Motor neuron (in vitro differentiated cells): ENCODE data around the gene DNAH7. TPM values are rescaled to one million over a fixed set of nuclear protein-coding genes. Genes with fewer than 3 reads are reported as not detected.

ENCODE experiments used
- ATAC-seq, 8 experiments: fragments of 200-7000 bp; cut with Tn5 transposase; replicated peaks in 6 of 8; 2 replicates each; pipeline ENCODE4 v1.8.0; 2021; ENCODE audit warnings: mild to moderate bottlenecking in 8 of 8, moderate library complexity in 8 of 8
- H3K27ac ChIP-seq, 2 donors: fragments of 250-450 bp; sonication (Bioruptor Pico); 2 replicates each; pipeline ENCODE4 v1.9.0; 2021; ENCODE audit warnings: antibody characterized with exemption in 2 of 2, mild to moderate bottlenecking in 2 of 2, moderate library complexity in 1 of 2
- H3K4me1 ChIP-seq, 2 donors: fragments of 250-450 bp; sonication (Bioruptor Pico); replicated peaks in 1 of 2; 2 replicates each; pipeline ENCODE4 v1.6.1; 2021; ENCODE audit warnings: antibody characterized with exemption in 2 of 2, mild to moderate bottlenecking in 2 of 2, moderate library complexity in 1 of 2
- H3K4me3 ChIP-seq, 5 donors: fragments of 250-450 bp; sonication (Bioruptor Pico); 2 replicates each; pipeline ENCODE4 v1.9.0; 2021; ENCODE audit warnings: antibody characterized with exemption in 5 of 5, mild to moderate bottlenecking in 5 of 5, moderate library complexity in 4 of 5
- WGBS, 10 experiments: fragments of 450-650 bp; shearing (Covaris generic); methylation state at CpG; one replicate each; pipeline ENCODE4 v1.0.0; 2022; 5-methylcytosine and 5-hydroxymethylcytosine counted together
- in situ Hi-C, 9 experiments: fragments of 400-800 bp; cut with MboI; loops; one replicate each; pipeline ENCODE4 v1.15.0; 2021; ENCODE audit warnings: low sequenced_read_pairs in 9 of 9, low pct_unique_long_range_greater_than_20kb in 2 of 9; ENCODE audit not compliant: unreplicated experiment in 9 of 9
- total RNA-seq, 8 experiments: library from RNA; unstranded; fragments of 300-600 nt; gene quantifications; 2 replicates each; pipeline versions ENCODE4 v1.2.3 to v1.2.4, GENCODE V29; 2022

Gene DNAH7
- total RNA-seq, 8 experiments from 2014 or later = 0.36 to 15.3 (median 1.5) TPM

GRCh38 chr2:196012314-196012713 is 56.3 kb downstream of the DNAH7 start:
- in situ Hi-C loops = no loop called here
- Histone ChIP-seq H3K4me1 (peaks cover 2 to 7% of the 10 kb centered on the region in 2 donors), H3K27ac (no peak overlapping the region), H3K4me3 (no peak overlapping the region)
- 0 to 100% (median 80%) methylated on average over 1 to 2 of the region's 2 CpGs for WGBS, 10 experiments
- ATAC-seq = no peak

GRCh38 chr2:196000551-196000950 is 68.1 kb downstream of the DNAH7 start:
- WGBS, 10 experiments = 0 to 100% (median 100%) methylated on average over 1 of the region's 1 CpG; no CpG with 5 or more reads in 1 of the 10 experiments
- no peak for ATAC-seq
- Histone ChIP-seq H3K4me1 (no peaks in the 10 kb centered on the region), H3K4me3 (no peak overlapping the region), H3K27ac (no peak overlapping the region)
- in situ Hi-C loops = no loop called here

GRCh38 chr2:195998070-195998469 is 70.6 kb downstream of the DNAH7 start:
- no peak for ATAC-seq
- 14 to 100% (median 93%) methylated on average over 1 to 8 of the region's 8 CpGs for WGBS, 10 experiments

GRCh38 chr2:195995499-195995898 is 73.1 kb downstream of the DNAH7 start:
- Histone ChIP-seq H3K27ac (no peak overlapping the region), H3K4me1 (no peaks in the 10 kb centered on the region), H3K4me3 (no peak overlapping the region)
- ATAC-seq = no peak
- in situ Hi-C loops = no loop called here
- WGBS, 10 experiments = 0 to 100% (median 79%) methylated on average over 1 to 5 of the region's 6 CpGs; no CpG with 5 or more reads in 4 of the 10 experiments

More at GRCh38 chr2:195998070-195998469, 70.6 kb downstream of the DNAH7 start:
- Histone ChIP-seq H3K4me3 (no peak overlapping the region), H3K27ac (no peak overlapping the region), H3K4me1 (no peaks in the 10 kb centered on the region)
- in situ Hi-C loops = no loop called here

GRCh38 chr2:195993623-195994022 is 75.0 kb downstream of the DNAH7 start:
- WGBS, 10 experiments = 0 to 91% (median 71%) methylated on average over 1 to 2 of the region's 2 CpGs
- no peak overlapping the region for H3K4me3 ChIP-seq
- in situ Hi-C loops = no loop called here
- no peaks in the 10 kb centered on the region for H3K4me1 ChIP-seq
- ATAC-seq = peak in 3 of 8 experiments; percentile 45 to 90 (median 58)
- no peak overlapping the region for H3K27ac ChIP-seq

- Histone ChIP-seq H3K27ac (no peak overlapping the region), H3K4me3 (no peak overlapping the region), H3K4me1 (no peaks in the 10 kb centered on the region)
- 38 to 100% (median 68%) methylated on average over 1 to 3 of the region's 3 CpGs for WGBS, 10 experiments
- in situ Hi-C loops = no loop called here
- ATAC-seq = peak in 3 of 8 experiments; percentile 67 to 73 (median 72)
Measured at GRCh38 chr2:195985741-195986140, 82.9 kb downstream of the DNAH7 start.

- Histone ChIP-seq H3K27ac (no peak overlapping the region), H3K4me3 (no peak overlapping the region), H3K4me1 (no peaks in the 10 kb centered on the region)
- ATAC-seq = peak in 3 of 8 experiments; percentile 50 to 72 (median 54)
- 0 to 73% (median 38%) methylated on average over 1 to 2 of the region's 2 CpGs for WGBS, 10 experiments
- in situ Hi-C loops = no loop called here
Measured at GRCh38 chr2:195984923-195985726, 83.5 kb downstream of the DNAH7 start.

- in situ Hi-C loops = no loop called here
- WGBS, 10 experiments = 18 to 100% (median 93%) methylated on average over 1 to 2 of the region's 2 CpGs; no CpG with 5 or more reads in 1 of the 10 experiments
- H3K4me3 ChIP-seq = no peak overlapping the region
- H3K27ac ChIP-seq = no peak overlapping the region
- no peaks in the 10 kb centered on the region for H3K4me1 ChIP-seq
- no peak for ATAC-seq
Measured at GRCh38 chr2:195967336-195967735, 101.3 kb downstream of the DNAH7 start.

GRCh38 chr2:195961873-195962272 is 106.8 kb downstream of the DNAH7 start:
- no peaks in the 10 kb centered on the region for H3K4me1 ChIP-seq
- no peak for ATAC-seq
- in situ Hi-C loops = no loop called here
- no peak overlapping the region for H3K27ac ChIP-seq
- H3K4me3 ChIP-seq = no peak overlapping the region
- WGBS, 10 experiments = 41 to 98% (median 86%) methylated on average over 1 to 5 of the region's 5 CpGs

GRCh38 chr2:195959341-195959740 is 109.3 kb downstream of the DNAH7 start:
- no peak overlapping the region for H3K27ac ChIP-seq
- WGBS, 10 experiments = 74 to 100% (median 88%) methylated on average over 1 to 2 of the region's 2 CpGs; no CpG with 5 or more reads in 1 of the 10 experiments
- ATAC-seq = no peak
- in situ Hi-C loops = loop anchor here in 1 of 9 experiments (10.0 kb wide), 1 partner anchor 105 kb away; the partner anchor contains the start of gene DNAH7
- H3K4me3 ChIP-seq = no peak overlapping the region
- H3K4me1 ChIP-seq = no peaks in the 10 kb centered on the region

GRCh38 chr2:195956725-195957124 is 111.9 kb downstream of the DNAH7 start:
- Histone ChIP-seq H3K4me3 (no peak overlapping the region), H3K4me1 (no peaks in the 10 kb centered on the region), H3K27ac (no peak overlapping the region)
- in situ Hi-C loops = loop anchor here in 1 of 9 experiments (10.0 kb wide), 1 partner anchor 108 kb away; the partner anchor contains the start of gene DNAH7
- 0 to 100% (median 86%) methylated on average over 1 to 3 of the region's 3 CpGs; no CpG with 5 or more reads in 1 of the 10 experiments for WGBS, 10 experiments
- ATAC-seq = no peak

GRCh38 chr2:195945056-195945455 is 123.6 kb downstream of the DNAH7 start:
- in situ Hi-C loops = loop anchor here in 1 of 9 experiments (25.0 kb wide), 1 partner anchor 283 kb away; the partner anchor contains the start of gene SLC39A10
- ATAC-seq = no peak
- Histone ChIP-seq H3K4me3 (no peak overlapping the region), H3K27ac (no peak overlapping the region), H3K4me1 (no peaks in the 10 kb centered on the region)

- in situ Hi-C loops = loop anchor here in 2 of 9 experiments (10.0 to 25.0 kb wide), 2 partner anchors 272 to 275 kb away; partner anchors contain the start of gene SLC39A10 (in 1 of the 2)
- Histone ChIP-seq H3K27ac (no peak overlapping the region), H3K4me1 (no peaks in the 10 kb centered on the region), H3K4me3 (no peak overlapping the region)
- no peak for ATAC-seq
Measured at GRCh38 chr2:195937176-195937575, 131.5 kb downstream of the DNAH7 start.
